ENCODE data around the gene CHRNG.
"Not testable (repeated sequence)": the region's sequence is repeated elsewhere in the genome, so short reads cannot be mapped to it uniquely, and the experiment has no call there.

CHRNG gene

DNA sequence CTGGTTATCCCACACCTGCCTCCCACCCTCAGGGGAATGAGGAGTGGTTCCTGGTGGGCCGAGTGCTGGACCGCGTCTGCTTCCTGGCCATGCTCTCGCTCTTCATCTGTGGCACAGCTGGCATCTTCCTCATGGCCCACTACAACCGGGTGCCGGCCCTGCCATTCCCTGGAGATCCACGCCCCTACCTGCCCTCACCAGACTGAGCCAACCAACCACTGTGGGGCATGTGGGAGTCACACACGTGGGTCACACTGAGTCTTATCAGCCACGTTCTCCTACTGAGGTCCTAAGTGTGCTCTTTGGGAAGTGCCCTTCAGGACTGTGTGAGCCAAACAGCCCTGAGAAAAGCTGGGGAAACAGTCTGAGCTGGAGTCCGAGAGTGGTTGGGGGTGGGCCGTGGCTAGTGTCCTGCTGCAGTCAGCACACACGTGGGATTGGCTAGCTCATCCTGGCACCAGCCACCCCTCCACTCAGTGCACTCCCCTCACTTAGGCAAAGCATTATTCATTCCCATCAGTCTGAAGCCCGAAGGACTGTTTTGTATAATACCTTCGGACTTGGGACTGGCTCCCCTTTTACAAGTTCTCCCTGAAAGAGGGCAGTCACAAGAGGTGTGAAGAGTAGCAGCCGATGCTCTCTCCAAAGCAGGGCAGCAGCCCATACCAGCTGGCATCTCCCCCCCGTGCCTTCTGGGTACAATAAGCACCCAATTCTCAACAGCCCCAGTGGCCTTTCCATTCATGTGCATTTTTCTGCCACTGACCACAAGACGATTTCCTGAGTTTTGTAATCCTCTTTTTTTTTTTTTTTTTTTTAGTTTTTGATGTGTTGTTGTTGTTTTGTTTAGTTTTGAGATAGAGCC is 6.3 kb downstream of the CHRNG start:
- DNase-seq = no peak

DNA sequence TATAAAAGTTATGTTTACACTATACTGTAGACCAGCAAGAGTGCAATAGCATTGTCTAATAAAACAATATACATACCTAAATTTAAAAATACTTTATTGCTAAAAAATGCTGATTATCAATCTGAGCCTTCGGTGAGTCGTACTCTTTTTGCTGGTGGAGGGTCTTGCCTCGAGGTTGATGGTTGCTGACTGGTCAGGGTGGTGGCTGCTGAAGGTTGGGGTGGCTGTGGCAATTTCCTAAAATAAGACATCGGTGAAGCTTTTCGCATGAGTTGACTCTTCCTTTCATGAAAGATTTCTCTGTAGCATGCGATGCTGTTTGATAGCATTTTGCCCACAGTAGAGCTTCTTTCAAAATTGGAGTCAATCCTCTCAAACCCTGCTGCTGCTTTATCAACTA is 8.5 kb downstream of the CHRNG start:
- no peak for DNase-seq

DNA sequence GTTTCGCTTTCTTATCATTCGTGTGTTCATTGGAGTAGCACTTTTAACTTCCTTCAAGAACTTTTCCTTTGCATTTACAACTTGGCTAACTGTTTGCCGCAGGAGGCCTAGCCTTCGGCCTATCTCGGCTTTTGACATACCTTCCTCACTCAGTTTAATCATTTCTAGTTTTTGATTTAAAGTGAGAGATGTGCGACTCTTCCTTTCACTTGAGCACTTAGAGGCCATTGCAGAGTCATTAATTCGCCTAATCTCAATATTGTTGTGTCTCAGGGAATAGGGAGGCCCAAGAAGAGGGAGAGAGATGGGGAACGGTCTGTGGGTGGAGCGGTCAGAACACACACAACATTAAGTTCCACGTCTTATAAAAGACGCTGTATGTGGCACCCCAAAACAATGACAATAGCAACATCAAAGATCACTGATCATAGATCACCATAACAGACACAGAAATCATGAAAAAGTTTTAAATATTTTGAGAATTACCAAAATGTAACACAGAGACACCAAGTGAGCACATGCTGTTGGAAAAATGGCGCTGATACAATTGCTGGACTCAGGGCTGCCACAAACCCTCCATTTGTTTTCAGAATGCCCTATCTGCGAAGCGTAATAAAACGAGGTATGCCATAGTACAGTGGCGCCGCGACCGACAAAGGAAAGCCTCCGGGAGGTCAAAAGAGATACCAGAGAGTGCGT is 10.3 kb downstream of the CHRNG start:
- no peak for DNase-seq

DNA sequence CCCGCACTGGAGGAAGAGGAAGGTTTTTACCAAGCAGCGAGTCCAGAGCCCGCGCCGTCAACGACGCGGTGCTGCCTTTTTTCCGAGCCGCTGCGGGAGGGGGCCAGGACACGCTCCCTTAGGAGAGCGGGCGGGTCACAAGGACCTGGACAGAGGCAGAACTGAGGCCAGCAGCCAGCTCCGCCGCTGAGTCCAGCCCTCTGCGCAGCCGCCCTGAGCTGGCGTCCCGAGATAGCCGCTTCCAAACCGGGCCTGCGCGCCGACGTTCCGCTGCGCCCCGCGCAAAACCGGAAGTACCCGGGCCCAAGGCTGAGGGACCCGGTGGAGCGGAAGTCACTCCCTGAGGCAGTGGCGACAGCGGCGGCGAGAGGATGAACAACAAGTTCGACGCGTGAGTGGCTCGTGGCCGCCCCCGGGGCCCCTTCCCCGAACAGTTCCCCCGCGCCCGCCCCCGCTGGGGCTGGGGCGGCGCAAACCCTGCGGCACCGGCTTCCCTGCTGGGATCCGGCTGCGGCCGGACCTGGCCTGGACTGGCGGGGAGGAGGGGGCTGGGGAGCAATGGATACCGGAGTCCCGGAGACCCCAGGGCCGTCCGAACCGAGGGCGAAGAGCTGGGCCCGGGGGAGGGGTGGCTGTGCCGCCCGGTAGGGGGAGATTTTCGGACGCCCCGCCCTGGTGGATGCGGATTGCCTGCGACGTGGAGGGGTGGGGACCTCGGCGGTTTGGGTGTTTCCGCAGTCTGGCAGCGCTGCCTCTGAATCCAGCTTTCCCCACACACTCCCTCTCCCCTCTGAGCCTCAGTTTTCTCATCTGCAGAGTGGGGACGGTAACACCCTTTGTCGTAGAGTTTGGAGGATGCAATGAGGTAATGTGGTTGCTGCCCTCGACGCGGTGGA is 11.1 kb downstream of the CHRNG start, which contains the start of the genes EIF4E2 and TIGD1:
Gene EIF4E2 (plus strand): TSS at position 336 of the 896 bp plus-strand sequence. CDS start 36 bp downstream, at position 372.
Gene TIGD1 (minus strand): TSS at position 204 of the 896 bp plus-strand sequence. CDS start 675 bp downstream, outside the sequence.
- DNase-seq = peak; percentile 92

DNA sequence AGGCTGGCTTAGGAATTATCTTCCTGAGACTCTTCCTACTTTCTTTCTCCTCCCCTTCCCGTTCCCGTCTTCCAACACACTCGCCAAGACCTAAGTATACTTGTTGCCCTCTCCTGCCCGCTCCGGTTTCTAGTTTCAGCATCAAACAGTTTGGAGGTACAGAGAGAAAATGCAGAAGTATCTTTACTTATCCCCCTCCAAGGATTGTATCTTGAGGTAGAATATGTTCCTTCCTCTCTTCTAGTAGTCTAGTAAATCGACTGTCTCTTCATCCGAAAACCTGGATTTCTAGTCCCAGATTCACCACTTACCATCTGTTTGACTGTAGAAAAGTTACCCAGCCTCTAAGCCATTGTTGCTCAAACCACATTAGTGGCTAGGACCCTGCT is 11.8 kb downstream of the CHRNG start:
- DNase-seq = no peak

DNA sequence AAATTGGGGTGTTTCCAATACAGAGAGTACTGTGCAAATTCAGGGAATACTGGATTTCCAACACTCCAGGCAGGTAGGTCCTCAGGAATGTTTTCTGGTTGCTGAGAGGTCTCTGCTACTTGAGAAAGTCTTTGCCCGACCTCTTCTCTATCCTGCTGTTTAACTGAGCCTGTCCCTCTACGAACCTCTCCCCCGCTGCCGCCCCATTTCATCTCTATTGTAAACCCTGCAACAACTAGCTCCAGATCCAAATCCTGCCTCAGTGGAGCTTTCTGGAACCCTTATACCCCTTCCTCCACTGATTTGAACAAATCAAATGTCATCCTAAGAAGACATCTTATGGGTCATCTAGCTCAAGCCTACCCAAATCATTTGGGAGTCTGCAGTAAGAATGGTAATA is 12.3 kb downstream of the CHRNG start:
- no peak for DNase-seq

DNA sequence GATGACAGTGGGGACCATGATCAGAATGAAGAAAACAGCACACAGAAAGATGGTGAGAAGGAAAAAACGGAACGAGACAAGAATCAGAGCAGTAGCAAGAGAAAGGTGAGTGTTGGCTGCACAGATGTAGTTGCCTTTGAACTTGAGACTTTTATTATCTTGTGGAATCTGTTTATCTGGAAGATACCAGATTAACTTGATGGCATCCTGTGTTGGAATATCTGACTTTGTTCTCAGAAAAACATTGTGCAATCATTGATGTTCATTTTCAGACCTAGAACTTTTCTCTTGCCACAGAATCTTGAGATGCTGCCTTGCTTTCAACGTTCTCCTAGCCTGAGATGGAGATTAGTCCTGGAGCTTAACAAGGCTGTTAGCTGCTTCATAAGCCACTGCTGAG is 16.9 kb downstream of the CHRNG start:
- DNase-seq = no peak

DNA sequence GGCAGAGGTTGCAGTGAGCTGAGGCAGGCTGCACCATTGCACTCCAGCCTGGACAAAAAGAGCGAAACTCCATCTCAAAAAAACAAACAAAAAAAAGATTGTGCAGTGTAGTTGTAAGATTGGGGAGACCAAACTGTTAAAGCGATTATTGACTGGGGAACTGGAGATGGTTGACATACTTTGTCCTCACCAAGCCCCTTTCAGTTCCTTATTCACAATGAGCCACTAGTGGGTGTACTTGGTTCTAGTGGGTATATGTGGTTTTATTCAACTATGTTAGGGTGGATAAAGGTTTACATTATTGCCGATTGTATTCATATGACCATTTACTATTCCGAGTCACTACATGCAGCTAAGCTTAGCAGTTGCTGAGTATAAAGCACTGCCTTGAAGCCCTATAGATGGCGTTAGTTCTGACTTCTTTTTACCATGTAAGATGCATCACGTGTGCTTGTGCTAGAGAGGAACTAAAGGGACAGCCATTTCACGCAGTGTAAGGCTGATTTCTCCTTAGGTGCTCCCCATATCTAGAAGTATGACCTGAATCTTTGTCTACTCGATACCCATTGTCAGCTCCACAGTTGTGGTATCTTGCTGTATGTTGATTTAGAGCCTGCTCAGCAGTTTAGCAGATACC is 23.1 kb downstream of the CHRNG start:
- no peak for DNase-seq

DNA sequence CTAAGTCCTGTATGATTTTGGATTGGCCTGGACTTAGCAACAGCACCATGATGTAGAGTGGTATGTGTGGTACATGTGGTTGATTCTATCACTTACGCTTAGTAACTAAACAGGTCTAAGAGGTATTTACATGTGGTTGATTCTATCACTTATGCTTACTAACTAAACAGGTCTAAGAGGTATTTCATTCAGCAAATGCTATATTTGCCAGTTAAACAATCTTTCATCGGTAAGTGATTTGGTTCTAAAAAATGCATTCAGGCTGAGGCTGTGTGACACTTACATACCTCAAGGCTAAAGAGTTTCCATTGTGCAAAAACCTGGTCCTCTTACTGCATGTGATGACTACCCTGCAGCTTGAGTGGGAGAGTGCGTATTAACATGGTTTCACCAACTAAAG is 24.1 kb downstream of the CHRNG start:
- DNase-seq = no peak

DNA sequence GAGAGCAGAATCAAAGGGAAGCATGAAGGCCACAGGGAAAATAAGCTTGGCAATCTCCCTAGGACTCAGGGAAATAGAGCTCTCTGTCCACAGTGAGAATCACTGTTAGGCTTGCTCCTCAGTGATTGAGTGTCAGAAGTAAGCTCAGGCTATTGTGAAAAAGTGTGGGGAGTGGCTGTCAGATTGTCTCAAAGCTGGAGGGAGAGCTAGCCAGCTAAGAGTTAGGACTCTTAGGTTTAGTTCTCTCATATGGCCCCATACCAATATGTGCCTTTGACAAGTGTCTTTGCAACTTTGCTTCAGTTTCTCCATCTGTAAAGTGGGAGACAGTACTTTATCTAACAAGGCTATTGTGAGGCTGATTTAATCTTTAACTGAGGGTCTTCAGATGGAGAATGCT is 28.2 kb downstream of the CHRNG start:
- no peak for DNase-seq

DNA sequence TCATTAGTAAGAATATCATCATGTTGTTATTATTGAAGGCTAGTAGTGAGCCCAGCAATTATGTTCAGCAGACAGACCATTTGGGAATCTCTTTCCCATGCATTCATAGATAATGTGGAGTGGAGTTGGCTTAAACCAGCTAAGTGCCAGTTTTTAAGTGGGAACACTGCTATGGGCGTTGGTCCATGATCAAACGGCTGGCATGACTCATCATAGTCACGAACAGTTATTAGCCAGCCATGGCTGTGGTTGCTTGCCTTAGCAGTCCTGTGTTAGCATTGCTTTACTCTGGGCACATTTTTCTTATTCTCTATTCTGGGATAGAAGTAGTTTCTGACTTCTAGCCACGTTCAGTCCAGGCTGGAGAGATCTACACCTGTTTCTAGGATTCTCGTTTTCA is 28.7 kb downstream of the CHRNG start:
- DNase-seq = no peak

DNA sequence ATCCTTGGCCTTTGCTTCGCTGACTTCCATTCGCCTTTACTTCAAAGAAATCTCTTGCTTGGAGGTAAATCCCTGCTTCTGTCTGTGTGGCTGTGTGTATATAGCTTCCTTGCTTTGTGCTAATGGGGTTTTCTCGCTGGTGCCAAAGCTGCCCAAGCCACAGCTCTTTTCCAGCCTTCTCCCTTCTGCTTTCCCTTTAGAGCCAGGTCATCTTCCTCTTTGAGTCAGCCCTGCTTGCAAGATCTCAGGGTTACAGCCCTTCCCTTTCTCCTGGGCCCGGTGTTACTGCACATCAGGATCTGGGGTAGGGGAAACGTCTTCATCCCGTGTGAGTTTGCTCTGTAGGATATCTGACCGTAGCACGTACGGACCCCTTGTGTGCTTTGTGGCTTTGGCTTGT is 30.0 kb downstream of the CHRNG start:
- DNase-seq = no peak

DNA sequence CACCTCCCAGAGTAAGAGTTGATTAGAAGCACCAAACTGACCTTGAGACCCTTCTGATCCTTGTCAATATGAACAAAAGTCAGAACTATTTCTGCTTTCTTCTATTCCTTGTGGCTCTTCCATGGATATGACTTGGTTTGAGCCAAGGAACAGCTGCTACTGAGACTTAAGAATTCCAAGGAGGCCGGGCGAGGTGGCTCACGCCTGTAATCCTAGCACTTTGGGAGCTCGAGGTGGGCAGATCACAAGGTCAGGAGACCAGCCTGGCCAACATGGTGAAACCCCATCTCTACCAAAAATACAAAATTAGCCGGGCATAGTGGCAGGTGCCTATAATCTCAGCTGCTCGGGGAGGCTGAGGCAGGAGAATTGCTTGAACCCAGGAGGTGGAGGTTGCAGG is 31.0 kb downstream of the CHRNG start:
- not testable (repeated sequence) for DNase-seq

DNA sequence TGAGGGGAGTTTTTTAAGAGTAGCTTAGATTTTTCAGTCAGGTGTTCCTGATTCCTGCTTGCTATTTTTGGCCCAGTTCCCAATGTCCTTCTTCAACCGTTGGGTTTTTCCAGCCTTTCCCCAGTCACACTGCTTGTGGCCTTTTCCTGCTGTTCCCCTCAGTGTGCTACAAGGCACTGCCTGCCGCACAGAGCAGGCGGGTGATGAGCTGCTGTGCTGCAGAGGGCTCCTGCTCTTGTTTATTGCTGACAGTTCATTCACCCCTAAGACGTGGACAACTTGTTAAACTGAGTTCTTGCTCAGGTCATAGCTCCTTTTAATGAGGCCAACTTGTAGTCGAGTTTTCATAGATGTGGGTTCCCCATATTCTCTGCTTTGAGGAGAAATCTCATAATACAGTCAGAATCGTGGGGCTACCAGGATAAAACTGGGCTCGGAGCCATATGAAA is 31.6 kb downstream of the CHRNG start:
- DNase-seq = no peak

DNA sequence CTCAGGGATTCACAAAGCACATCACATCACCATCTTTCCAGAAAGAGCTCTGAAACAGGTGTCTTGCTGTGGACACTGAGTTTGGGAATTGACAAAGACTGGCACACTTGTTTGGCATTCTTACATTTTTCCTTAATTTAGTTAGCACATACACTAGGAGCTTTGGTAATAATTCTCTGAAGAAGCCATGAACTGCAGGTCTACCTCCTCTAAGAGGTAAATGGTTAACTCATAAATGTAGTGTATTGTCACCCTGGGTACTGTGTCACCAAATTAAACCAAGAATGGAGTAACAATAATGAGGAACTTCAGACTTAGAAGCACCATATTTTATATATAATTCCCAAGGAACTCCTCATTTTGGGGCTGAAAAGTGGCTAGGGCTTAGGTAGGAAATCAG is 33.5 kb downstream of the CHRNG start:
- DNase-seq = no peak

DNA sequence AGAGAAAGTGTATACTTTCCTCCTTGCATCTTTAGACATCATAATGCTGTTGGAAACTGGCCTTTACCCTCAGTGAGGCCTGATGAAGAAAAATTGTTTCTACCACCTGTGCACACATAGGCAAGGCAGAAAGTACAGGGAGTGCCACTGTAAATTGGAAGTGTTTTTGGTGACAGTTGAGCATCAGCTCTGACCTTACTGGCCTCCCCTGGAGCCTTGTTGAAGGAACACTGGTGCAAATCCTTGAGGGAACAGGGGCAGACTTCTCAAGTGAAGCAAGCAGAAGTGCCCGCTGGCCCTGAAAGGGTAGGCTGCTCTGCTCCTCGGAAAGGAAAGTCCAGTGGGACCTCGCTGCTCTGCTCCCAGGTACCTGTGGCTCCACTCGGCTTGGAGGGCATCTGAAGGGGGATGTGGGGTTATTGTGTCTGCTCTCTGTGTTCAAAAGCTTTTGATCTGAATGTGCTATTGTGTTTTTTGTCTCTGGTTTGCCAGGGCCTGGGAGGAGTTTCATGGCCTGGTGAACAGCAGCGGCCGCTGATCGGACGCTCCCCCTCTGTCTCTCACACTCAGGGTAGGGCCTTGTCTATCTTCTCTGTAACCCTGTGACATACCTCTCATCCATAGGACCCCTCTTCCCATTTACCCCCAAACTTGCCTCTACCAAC is 34.4 kb downstream of the CHRNG start:
- no peak for DNase-seq

DNA sequence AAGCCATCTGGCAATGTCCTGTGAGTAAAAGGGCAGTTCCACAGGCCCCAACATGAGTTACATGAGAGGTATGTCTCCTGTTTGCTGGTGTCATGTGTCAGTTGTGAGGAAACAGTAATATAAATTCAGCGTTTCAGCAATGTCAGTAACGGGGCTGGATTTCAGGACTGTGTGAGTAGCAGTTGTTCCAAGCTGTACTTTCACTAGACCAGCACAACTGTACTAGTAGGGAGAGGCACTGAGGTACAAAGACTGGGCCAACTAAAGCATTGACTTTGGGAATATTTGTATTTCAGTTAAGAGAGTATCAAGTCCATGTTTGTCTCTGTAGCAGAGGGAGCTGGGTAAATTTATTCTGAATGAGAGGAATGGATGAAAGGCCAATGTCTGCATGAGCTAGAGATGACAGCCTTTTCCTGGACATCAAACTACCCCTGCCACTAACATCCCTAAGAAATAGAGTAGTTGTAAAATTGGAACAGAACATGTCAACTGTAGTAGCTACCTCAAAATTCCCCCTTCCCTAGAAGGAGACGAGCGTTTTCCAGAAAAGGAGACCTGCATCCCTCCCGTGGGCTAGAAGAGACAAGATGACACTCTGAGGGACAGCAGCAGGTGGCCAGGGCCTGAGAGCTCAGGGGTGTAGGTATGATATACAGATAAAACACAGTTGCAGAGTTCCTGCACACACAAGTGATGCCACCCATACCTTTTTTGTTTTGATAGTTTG is 35.3 kb downstream of the CHRNG start:
- DNase-seq = no peak

DNA sequence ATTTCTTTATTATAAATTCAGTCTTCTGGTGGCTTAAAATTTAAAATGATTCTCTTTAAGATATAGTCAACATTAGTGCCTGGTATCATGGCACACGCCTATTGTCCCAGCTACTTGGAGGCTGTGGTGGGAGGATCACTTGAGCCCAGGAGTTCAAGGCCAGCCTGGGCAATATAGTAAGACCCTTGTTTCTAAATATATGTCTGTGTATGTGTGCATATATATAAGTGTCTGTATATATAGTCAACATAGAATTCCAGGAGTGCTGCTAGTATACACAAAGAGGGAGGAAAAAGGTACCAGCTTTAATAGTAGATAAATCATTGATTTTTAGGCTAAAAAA is 35.9 kb downstream of the CHRNG start:
- no peak for DNase-seq

DNA sequence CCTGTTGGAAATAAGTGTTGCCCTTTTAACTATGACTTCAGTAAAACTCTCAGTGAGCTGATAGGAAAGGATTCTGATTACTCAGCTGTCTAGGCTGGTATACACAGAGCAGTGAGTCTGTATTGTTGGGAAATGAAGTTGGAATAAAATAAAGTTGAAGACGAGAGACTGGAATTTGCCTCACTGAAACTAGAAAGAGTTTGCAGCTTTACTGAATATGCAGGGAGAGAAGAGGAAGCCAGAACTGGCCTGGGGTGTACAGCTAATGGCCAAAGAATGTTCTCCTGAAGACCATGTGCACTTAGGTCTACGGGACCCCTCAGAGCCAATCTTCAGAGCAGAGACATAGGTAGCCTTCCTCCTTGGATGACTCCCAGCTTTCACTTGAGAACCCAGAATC is 37.5 kb downstream of the CHRNG start:
- DNase-seq = no peak

DNA sequence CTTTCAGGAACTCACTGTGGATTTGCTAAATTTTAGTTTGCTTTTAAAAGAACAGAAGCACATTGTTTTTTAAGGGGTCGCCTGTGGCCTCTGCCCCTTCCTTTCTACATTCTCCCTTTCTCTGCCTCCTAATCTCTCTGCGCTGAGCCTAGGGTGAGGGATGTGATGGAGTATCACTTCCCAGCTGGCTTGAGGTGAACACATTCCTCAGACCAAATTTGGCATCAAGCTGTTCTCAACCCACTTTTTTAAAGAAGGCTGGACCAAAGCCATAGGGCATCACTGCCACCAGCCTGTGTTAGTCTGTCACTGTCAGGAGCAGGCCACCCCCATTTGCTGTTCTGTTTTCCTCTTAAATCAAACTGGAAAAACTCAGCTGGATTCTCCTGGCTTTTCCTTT is 38.3 kb downstream of the CHRNG start:
- DNase-seq = no peak

DNA sequence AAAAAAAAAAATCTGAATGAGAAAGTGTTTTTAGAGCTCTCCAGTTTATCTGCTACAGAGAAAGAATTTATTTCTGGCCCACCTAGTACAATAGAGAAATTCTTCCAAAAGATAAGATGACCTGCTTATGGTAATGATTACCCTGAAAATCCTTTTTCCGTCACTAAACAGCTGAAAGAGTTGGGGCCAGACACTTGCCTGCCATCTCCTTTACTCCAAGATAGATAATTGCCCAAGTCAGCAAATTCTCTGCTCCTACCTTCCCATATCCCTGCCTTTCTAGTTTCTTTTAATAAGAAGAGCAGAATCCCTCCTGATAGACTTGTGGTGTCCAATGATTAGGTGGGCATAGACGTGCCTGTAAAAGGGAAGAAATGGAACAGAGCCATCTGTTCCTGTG is 39.1 kb downstream of the CHRNG start:
- DNase-seq = no peak

DNA sequence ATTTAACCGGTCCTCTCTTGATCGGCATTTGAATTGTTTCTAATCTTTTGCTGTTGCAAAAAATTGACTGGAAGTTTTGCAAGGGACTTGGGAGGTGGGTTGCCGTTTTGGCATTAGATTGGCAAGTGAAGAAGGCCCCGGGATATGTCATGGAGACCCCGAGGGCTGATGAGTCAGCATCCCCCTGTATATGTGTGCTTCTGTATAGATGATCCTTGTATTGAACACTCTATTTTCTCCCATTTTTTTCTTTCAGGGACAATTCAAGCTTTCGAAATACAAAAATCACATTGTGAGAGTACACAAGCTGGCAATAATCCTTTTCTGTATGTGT is 41.1 kb downstream of the CHRNG start:
- DNase-seq = no peak
